ENCODE measurements around the gene FOXA1.
A peak's percentile ranks its signal among the peaks of the same experiment; 100 is the strongest.

The FOXA1 gene

GRCh38 chr14:37553935-37554550 is 41.0 kb downstream of the FOXA1 start:
- no peak for DNase-seq

- no peak for DNase-seq
Measured at GRCh38 chr14:37551119-37551518, 43.9 kb downstream of the FOXA1 start.

- no peak for DNase-seq
Measured at GRCh38 chr14:37550511-37550910, 44.5 kb downstream of the FOXA1 start.

GRCh38 chr14:37546621-37547447 is 48.2 kb downstream of the FOXA1 start:
- peak; percentile 51 to 72 (median 61) for DNase-seq

- peak in 1 of 3 experiments; percentile 43 for DNase-seq
Measured at GRCh38 chr14:37545174-37545573, 49.9 kb downstream of the FOXA1 start.

- DNase-seq: peak; percentile 20 to 91 (median 63)
Measured at GRCh38 chr14:37544407-37544806, 50.6 kb downstream of the FOXA1 start.

GRCh38 chr14:37539992-37540391 is 55.1 kb downstream of the FOXA1 start:
- no peak for DNase-seq
